Tibial nerve (tissue), 4 donors: Measurements from ENCODE around the gene FGF9. TPM values are rescaled to one million over a fixed set of nuclear protein-coding genes. Genes with fewer than 3 reads are reported as not detected.

Source experiments
- DNase-seq, 2 donors: peaks; one replicate each; pipeline ENCODE4 v3.0.0-alpha.2; 2019; ENCODE audit warnings: low spot score in 2 of 2
- H3K27ac ChIP-seq, 4 donors: fragments of 200-600 bp; sonication (generic) in 3 of 4; one replicate each; pipeline ENCODE4 v1.5.1; 2017 to 2019; ENCODE audit warnings: mild to moderate bottlenecking in 1 of 4
- H3K27me3 ChIP-seq, 2 donors: fragments of 200-600 bp; sonication (generic) in 1 of 2; one replicate each; pipeline versions ENCODE4 v1.5.1 to v1.6.0; 2017 to 2019
- H3K36me3 ChIP-seq, 3 donors: fragments of 200-600 bp; sonication (generic); one replicate each; pipeline ENCODE4 v1.5.1; 2018 to 2019
- H3K4me1 ChIP-seq, 4 donors: fragments of 200-600 bp; sonication (generic) in 3 of 4; one replicate each; pipeline ENCODE4 v1.5.1; 2017 to 2019
- H3K4me3 ChIP-seq, 4 donors: fragments of 200-600 bp; sonication (generic) in 3 of 4; one replicate each; pipeline ENCODE4 v1.5.1; 2017 to 2019; ENCODE audit warnings: mild to moderate bottlenecking in 1 of 4, moderate library complexity in 1 of 4
- H3K9me3 ChIP-seq, 4 donors: fragments of 200-600 bp; sonication (generic) in 3 of 4; one replicate each; pipeline ENCODE4 v1.5.1; 2017 to 2019
- EP300 ChIP-seq, 2 donors: sonication (generic); formaldehyde crosslinking; IDR thresholded peaks; one replicate each; pipeline ENCODE4 v1.6.1; 2017; ENCODE audit warnings: antibody characterized with exemption in 2 of 2, mild to moderate bottlenecking in 1 of 2
- POLR2A ChIP-seq, 2 donors: fragments of 450-650 bp; IDR thresholded peaks; one replicate each; pipeline ENCODE4 v1.6.1; 2017; ENCODE audit warnings: antibody characterized with exemption in 2 of 2, mild to moderate bottlenecking in 2 of 2, moderate library complexity in 2 of 2
- WGBS, 2 donors: methylation state at CpG; one replicate each; pipeline ENCODE4 v1.1.5; 2018; 5-methylcytosine and 5-hydroxymethylcytosine counted together
- total RNA-seq, 4 donors: library from RNA; depleted of rRNA; stranded (reverse); fragments of >200 nt; gene quantifications; one replicate each; pipeline ENCODE4 v1.1.0, GENCODE V29; 2016
- TF ChIP-seq, protein P1 (sequence below), 5 experiments: fragments of 200-600 bp in 3 of 5; fragments of 450-650 bp in 2 of 5; sonication (generic) in 3 of 5; IDR thresholded peaks; one replicate each; pipeline ENCODE4 v1.5.1; 2016 to 2019; ENCODE audit warnings: antibody characterized with exemption in 5 of 5, mild to moderate bottlenecking in 3 of 5, moderate library complexity in 2 of 5

Gene FGF9
- total RNA-seq, 4 donors from 2014 or later = 0.22 to 1.2 (median 1.0) TPM; not detected in 1

DNA sequence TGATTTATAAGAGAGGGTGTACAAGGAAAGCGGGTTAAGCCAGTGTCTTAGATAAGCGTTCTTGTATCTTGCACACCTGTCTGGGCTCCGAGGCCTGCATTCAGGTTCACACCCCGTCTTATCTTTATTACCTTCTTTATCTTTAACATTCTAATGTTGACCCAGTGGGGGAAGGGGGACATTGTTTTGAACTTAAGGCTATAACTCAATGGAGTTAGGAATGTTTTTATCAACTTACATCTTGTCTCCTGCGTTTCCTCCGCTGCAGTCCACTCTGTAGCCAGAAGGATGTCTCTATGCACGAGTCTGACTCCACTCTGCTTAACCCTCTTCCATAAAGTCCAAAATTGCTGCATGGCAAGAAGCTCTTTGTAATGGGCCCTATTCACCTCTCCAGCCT is 71.2 kb downstream of the FGF9 start:
- H3K27me3 ChIP-seq = no peaks in the 10 kb centered on the region
- H3K36me3 ChIP-seq = no peaks in the 10 kb centered on the region
- no peak for TF ChIP-seq POLR2A (IDR thresholded peaks at IDR 0.05)
- no peak for TF ChIP-seq EP300 (IDR thresholded peaks at IDR 0.05)
- TF ChIP-seq, protein P1, sequence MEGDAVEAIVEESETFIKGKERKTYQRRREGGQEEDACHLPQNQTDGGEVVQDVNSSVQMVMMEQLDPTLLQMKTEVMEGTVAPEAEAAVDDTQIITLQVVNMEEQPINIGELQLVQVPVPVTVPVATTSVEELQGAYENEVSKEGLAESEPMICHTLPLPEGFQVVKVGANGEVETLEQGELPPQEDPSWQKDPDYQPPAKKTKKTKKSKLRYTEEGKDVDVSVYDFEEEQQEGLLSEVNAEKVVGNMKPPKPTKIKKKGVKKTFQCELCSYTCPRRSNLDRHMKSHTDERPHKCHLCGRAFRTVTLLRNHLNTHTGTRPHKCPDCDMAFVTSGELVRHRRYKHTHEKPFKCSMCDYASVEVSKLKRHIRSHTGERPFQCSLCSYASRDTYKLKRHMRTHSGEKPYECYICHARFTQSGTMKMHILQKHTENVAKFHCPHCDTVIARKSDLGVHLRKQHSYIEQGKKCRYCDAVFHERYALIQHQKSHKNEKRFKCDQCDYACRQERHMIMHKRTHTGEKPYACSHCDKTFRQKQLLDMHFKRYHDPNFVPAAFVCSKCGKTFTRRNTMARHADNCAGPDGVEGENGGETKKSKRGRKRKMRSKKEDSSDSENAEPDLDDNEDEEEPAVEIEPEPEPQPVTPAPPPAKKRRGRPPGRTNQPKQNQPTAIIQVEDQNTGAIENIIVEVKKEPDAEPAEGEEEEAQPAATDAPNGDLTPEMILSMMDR (IDR thresholded peaks at IDR 0.05) = no peak
- no peak overlapping the region for H3K27ac ChIP-seq
- 73 to 75% methylated on average over 7 of the region's 7 CpGs for WGBS, 2 donors
- DNase-seq = no peak
- H3K4me3 ChIP-seq = no peak overlapping the region
- no peaks in the 10 kb centered on the region for H3K9me3 ChIP-seq
- no peaks in the 10 kb centered on the region for H3K4me1 ChIP-seq

DNA sequence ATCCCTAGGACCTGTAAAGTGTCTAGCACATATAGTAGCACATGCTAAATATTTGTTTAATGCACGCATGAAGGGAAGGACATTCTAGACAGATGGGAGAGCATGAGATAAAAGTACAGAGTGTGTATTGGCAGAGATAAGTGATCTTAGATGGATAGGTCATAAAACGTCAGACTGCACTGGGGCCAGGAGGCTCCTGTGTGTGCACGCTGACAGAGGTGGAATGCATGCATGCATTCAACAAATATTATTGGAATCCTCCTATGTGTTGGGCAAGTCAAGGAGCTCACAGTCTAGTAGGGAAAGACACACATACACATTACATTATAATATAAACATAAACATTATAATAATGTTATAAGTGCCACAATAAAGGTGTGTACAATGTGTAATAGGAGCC is 73.3 kb downstream of the FGF9 start:
- no peaks in the 10 kb centered on the region for H3K36me3 ChIP-seq
- H3K27ac ChIP-seq = no peak overlapping the region
- no peak for DNase-seq
- H3K27me3 ChIP-seq = no peaks in the 10 kb centered on the region
- 49 to 57% methylated on average over 3 of the region's 3 CpGs for WGBS, 2 donors
- TF ChIP-seq EP300 (IDR thresholded peaks at IDR 0.05) = no peak
- TF ChIP-seq POLR2A (IDR thresholded peaks at IDR 0.05) = no peak
- TF ChIP-seq, protein P1 (IDR thresholded peaks at IDR 0.05) = no peak
- H3K4me3 ChIP-seq = no peak overlapping the region
- no peaks in the 10 kb centered on the region for H3K4me1 ChIP-seq
- H3K9me3 ChIP-seq = no peaks in the 10 kb centered on the region

- no peak for DNase-seq
- H3K36me3 ChIP-seq = no peaks in the 10 kb centered on the region
These were observed 74.4 kb downstream of the FGF9 start for GRCh38 chr13:21745307-21745706.

DNA sequence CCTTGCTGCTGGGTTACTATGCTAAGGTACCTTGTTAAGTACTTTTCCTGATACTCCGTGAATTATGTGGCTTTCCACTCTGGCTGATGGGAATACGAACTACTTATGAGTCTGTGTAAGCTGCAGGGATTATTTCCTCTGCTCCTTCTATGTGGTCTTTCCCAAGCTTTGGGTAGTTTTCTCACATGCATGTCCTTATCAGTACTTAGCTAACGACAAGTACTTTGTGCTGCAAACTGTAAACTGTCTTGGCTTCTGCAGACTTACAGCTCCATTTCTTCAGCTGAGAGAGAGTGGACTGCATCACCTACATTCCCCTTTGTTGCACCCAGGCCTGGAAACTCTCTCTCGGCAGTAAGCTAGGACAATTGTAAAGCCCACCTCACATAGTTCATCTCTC is 76.6 kb downstream of the FGF9 start:
- WGBS, 2 donors = 55 to 66% methylated on average over 4 of the region's 4 CpGs
- H3K27me3 ChIP-seq = no peaks in the 10 kb centered on the region
- no peaks in the 10 kb centered on the region for H3K9me3 ChIP-seq
- no peak overlapping the region for H3K27ac ChIP-seq
- no peak for TF ChIP-seq POLR2A (IDR thresholded peaks at IDR 0.05)
- no peak for TF ChIP-seq EP300 (IDR thresholded peaks at IDR 0.05)
- TF ChIP-seq, protein P1 (IDR thresholded peaks at IDR 0.05) = no peak
- H3K36me3 ChIP-seq = no peaks in the 10 kb centered on the region
- no peaks in the 10 kb centered on the region for H3K4me1 ChIP-seq
- no peak overlapping the region for H3K4me3 ChIP-seq
- DNase-seq = no peak

More at GRCh38 chr13:21745307-21745706, 74.4 kb downstream of the FGF9 start:
- Histone ChIP-seq H3K4me1 (no peaks in the 10 kb centered on the region), H3K27ac (no peak overlapping the region), H3K9me3 (no peaks in the 10 kb centered on the region), H3K4me3 (no peak overlapping the region), H3K27me3 (no peaks in the 10 kb centered on the region)
- no peak for TF ChIP-seq EP300 (IDR thresholded peaks at IDR 0.05)
- TF ChIP-seq POLR2A (IDR thresholded peaks at IDR 0.05) = no peak
- TF ChIP-seq, protein P1 (IDR thresholded peaks at IDR 0.05) = no peak

GRCh38 chr13:21748166-21748565 is 77.3 kb downstream of the FGF9 start:
- WGBS, 2 donors = 90 to 92% methylated on average over 1 of the region's 1 CpG
- no peaks in the 10 kb centered on the region for H3K36me3 ChIP-seq
- TF ChIP-seq POLR2A (IDR thresholded peaks at IDR 0.05) (no peak), EP300 (IDR thresholded peaks at IDR 0.05) (no peak)
- TF ChIP-seq, protein P1 (IDR thresholded peaks at IDR 0.05) = no peak

More at GRCh38 chr13:21748166-21748565, 77.3 kb downstream of the FGF9 start:
- DNase-seq = no peak
- Histone ChIP-seq H3K4me3 (no peak overlapping the region), H3K4me1 (no peaks in the 10 kb centered on the region), H3K9me3 (no peaks in the 10 kb centered on the region), H3K27ac (no peak overlapping the region), H3K27me3 (no peaks in the 10 kb centered on the region)
